CD4-positive, alpha-beta T cell treated with Interleukin-12 subunit alpha and Interleukin-12 subunit beta, for 1 hour (primary cell): ENCODE results near the gene DCBLD2.
"Not testable (repeated sequence)": the region's sequence is repeated elsewhere in the genome, so short reads cannot be mapped to it uniquely, and the experiment has no call there.

Experiments used
- DNase-seq: peaks from one replicate; pipeline ENCODE4 v3.0.0-alpha.2; 2020

Gene DCBLD2

GRCh38 chr3:98890965-98891910, 10.3 kb downstream of the DCBLD2 start:
- no peak for DNase-seq

- DNase-seq: no peak
These were observed 11.2 kb downstream of the DCBLD2 start for GRCh38 chr3:98890181-98890835.

- no peak for DNase-seq
These were observed 13.8 kb downstream of the DCBLD2 start for GRCh38 chr3:98887684-98888083.

- no peak for DNase-seq
These were observed 15.0 kb downstream of the DCBLD2 start for GRCh38 chr3:98886525-98886924.

- no peak for DNase-seq
These were observed 15.6 kb downstream of the DCBLD2 start for GRCh38 chr3:98885851-98886250.

- DNase-seq: no peak
These were observed 16.7 kb downstream of the DCBLD2 start for GRCh38 chr3:98884675-98885371.

GRCh38 chr3:98882614-98883333, 18.7 kb downstream of the DCBLD2 start:
- not testable (repeated sequence) for DNase-seq

GRCh38 chr3:98877132-98877531, 24.4 kb downstream of the DCBLD2 start:
- no peak for DNase-seq

GRCh38 chr3:98875535-98875934, 26.0 kb downstream of the DCBLD2 start:
- DNase-seq: no peak

- no peak for DNase-seq
These were observed 26.8 kb downstream of the DCBLD2 start for GRCh38 chr3:98874602-98875249.

GRCh38 chr3:98869391-98869790, 32.1 kb downstream of the DCBLD2 start:
- no peak for DNase-seq

GRCh38 chr3:98857971-98858370, 43.5 kb downstream of the DCBLD2 start:
- not testable (repeated sequence) for DNase-seq

GRCh38 chr3:98857258-98857657, 44.2 kb downstream of the DCBLD2 start:
- DNase-seq: not testable (repeated sequence)

GRCh38 chr3:98856724-98857123, 44.8 kb downstream of the DCBLD2 start:
- DNase-seq: no peak

- no peak for DNase-seq
These were observed 45.6 kb downstream of the DCBLD2 start for GRCh38 chr3:98855806-98856400.

GRCh38 chr3:98848108-98848507, 53.4 kb downstream of the DCBLD2 start:
- DNase-seq: no peak

GRCh38 chr3:98846101-98846500, 55.4 kb downstream of the DCBLD2 start:
- no peak for DNase-seq

GRCh38 chr3:98843266-98843959, 58.1 kb downstream of the DCBLD2 start:
- DNase-seq: no peak

- DNase-seq: no peak
These were observed 61.6 kb downstream of the DCBLD2 start for GRCh38 chr3:98839846-98840245.

GRCh38 chr3:98831060-98831459, 70.4 kb downstream of the DCBLD2 start:
- not testable (repeated sequence) for DNase-seq

GRCh38 chr3:98829246-98829832, 72.2 kb downstream of the DCBLD2 start:
- no peak for DNase-seq
